Measurements from ENCODE around the gene RNF38. TPM values are rescaled to one million over a fixed set of nuclear protein-coding genes. Genes with fewer than 3 reads are reported as not detected.
"Not testable (repeated sequence)": the region's sequence is repeated elsewhere in the genome, so short reads cannot be mapped to it uniquely, and the experiment has no call there.

The RNF38 gene
- total and polyA plus RNA-seq, 4 donors, result 7.6 to 41.0 (median 25.6) TPM

DNA sequence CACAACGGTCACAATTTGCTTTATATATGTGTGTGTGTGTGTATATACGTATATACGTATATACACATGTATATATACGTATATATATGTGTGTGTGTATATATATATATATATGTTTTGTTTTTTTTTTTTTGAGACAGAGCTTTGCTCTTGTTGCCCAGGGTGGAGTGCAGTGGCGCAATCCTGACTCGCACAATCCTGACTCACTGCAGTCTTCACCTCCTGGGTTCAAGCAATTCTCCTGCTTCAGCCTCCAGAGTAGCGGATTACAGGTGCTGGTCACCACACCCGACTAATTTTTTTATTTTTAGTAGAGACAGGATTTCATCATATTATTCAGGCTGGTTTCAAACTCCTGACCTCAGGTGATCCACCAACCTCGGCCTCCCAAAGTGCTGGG, 3.1 kb downstream of the RNF38 start:
- Histone ChIP-seq H3K27me3 (ENCODE audit: control insufficient read depth in 3 of 3, insufficient read depth in 3 of 3, low read length in 2 of 3) (no peaks in the 10 kb centered on the region), H3K36me3 (ENCODE audit: control insufficient read depth in 4 of 4, insufficient read depth in 4 of 4, low read length in 4 of 4) (peaks cover 0 to 2% (median under 1%) of the 10 kb centered on the region in 4 donors), H3K27ac (ENCODE audit: low read depth in 1 of 2, low read length in 1 of 2) (no peak overlapping the region), H3K4me1 (ENCODE audit: control insufficient read depth in 5 of 5, insufficient read depth in 5 of 5, low read length in 5 of 5) (peaks cover 3 to 22% (median 7%) of the 10 kb centered on the region in 5 donors), H3K9ac (ENCODE audit: insufficient read depth in 1 of 2, low read length in 2 of 2) (no peak overlapping the region), H3K9me3 (ENCODE audit: control insufficient read depth in 4 of 4, insufficient read depth in 3 of 4, low read length in 3 of 4) (no peaks in the 10 kb centered on the region), H3K4me3 (no peak overlapping the region)
- TF ChIP-seq CTCF (IDR thresholded peaks at IDR 0.05; ENCODE audit: control extremely low read depth, extremely low read depth), result no peak
- ATAC-seq (ENCODE audit: insufficient read depth, low FRiP score) (no peak), DNase-seq (no peak)
- 84 to 88% methylated on average over 9 of the region's 9 CpGs for WGBS, 2 donors

DNA sequence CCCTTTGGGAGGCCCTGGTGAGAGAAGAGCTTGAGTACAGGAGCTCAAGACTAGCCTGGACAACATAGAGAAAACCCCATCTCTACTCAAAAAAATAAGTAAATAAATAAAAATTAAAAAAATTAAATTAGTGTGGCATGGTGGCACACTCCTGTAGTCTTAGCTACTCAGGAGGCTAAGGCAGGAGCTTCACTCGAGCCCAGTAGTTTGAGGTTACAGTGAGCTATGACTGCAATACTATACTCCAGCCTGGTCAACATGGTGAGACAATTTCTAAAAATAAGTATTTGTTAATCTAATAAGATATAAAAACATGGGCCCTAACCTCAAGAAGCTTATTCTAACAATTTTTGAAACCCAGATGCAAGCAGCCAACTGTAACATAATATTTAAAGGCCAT, 7.6 kb downstream of the RNF38 start:
- no peak for ATAC-seq (ENCODE audit: insufficient read depth, low FRiP score)
- H3K27ac ChIP-seq (ENCODE audit: low read depth in 1 of 2, low read length in 1 of 2), result no peak overlapping the region
- no peak for TF ChIP-seq CTCF (IDR thresholded peaks at IDR 0.05; ENCODE audit: control extremely low read depth, extremely low read depth)
- no peak overlapping the region for H3K4me3 ChIP-seq
- no peak overlapping the region for H3K9ac ChIP-seq (ENCODE audit: insufficient read depth in 1 of 2, low read length in 2 of 2)
- H3K36me3 ChIP-seq (ENCODE audit: control insufficient read depth in 4 of 4, insufficient read depth in 4 of 4, low read length in 4 of 4), result peaks cover 0 to 2% (median under 1%) of the 10 kb centered on the region in 4 donors
- peaks cover 0 to 18% (median 0%) of the 10 kb centered on the region in 5 donors for H3K4me1 ChIP-seq (ENCODE audit: control insufficient read depth in 5 of 5, insufficient read depth in 5 of 5, low read length in 5 of 5)
- no peak for DNase-seq
- 86 to 90% methylated on average over 1 of the region's 1 CpG for WGBS, 2 donors
- H3K27me3 ChIP-seq (ENCODE audit: control insufficient read depth in 3 of 3, insufficient read depth in 3 of 3, low read length in 2 of 3), result no peaks in the 10 kb centered on the region
- no peaks in the 10 kb centered on the region for H3K9me3 ChIP-seq (ENCODE audit: control insufficient read depth in 4 of 4, insufficient read depth in 3 of 4, low read length in 3 of 4)

DNA sequence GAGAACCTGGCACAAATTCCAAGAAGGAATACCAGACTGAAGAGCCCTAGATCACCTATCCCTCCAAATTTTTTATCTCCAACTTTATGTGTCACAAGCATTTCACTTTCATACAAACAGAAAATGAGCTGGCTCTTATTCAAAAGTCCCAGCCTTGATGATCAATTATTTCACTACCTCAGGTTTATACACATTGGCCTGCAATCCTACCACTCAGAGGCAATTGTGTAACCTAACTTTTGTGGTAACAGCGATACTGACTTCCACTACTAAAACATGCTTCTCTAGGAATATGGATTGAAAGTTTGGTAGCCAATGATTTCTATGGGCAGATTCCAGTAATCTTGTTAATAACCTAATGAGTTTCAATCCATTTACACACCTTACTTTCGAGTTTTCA, 10.5 kb downstream of the RNF38 start:
- H3K9ac ChIP-seq (ENCODE audit: insufficient read depth in 1 of 2, low read length in 2 of 2), result no peak overlapping the region
- H3K4me3 ChIP-seq, result no peak overlapping the region
- H3K9me3 ChIP-seq (ENCODE audit: control insufficient read depth in 4 of 4, insufficient read depth in 3 of 4, low read length in 3 of 4), result no peaks in the 10 kb centered on the region
- peaks cover 0 to 13% (median 0%) of the 10 kb centered on the region in 5 donors for H3K4me1 ChIP-seq (ENCODE audit: control insufficient read depth in 5 of 5, insufficient read depth in 5 of 5, low read length in 5 of 5)
- no peaks in the 10 kb centered on the region for H3K27me3 ChIP-seq (ENCODE audit: control insufficient read depth in 3 of 3, insufficient read depth in 3 of 3, low read length in 2 of 3)
- ATAC-seq (ENCODE audit: insufficient read depth, low FRiP score) (no peak), DNase-seq (no peak)
- H3K27ac ChIP-seq (ENCODE audit: low read depth in 1 of 2, low read length in 1 of 2), result peak overlapping the region in 1 of 2 donors; percentile 9
- H3K36me3 ChIP-seq (ENCODE audit: control insufficient read depth in 4 of 4, insufficient read depth in 4 of 4, low read length in 4 of 4), result peaks cover 0 to 5% (median 1%) of the 10 kb centered on the region in 4 donors
- no peak for TF ChIP-seq CTCF (IDR thresholded peaks at IDR 0.05; ENCODE audit: control extremely low read depth, extremely low read depth)
- WGBS, 2 donors, result 65 to 71% methylated on average over 2 of the region's 2 CpGs

GRCh38 chr9:36386396-36386965, 13.6 kb downstream of the RNF38 start:
- H3K9me3 ChIP-seq (ENCODE audit: control insufficient read depth in 4 of 4, insufficient read depth in 3 of 4, low read length in 3 of 4); H3K9ac ChIP-seq (ENCODE audit: insufficient read depth in 1 of 2, low read length in 2 of 2); H3K27ac ChIP-seq (ENCODE audit: low read depth in 1 of 2, low read length in 1 of 2); DNase-seq; H3K27me3 ChIP-seq (ENCODE audit: control insufficient read depth in 3 of 3, insufficient read depth in 3 of 3, low read length in 2 of 3); H3K36me3 ChIP-seq (ENCODE audit: control insufficient read depth in 4 of 4, insufficient read depth in 4 of 4, low read length in 4 of 4); ATAC-seq (ENCODE audit: insufficient read depth, low FRiP score); H3K4me3 ChIP-seq: not testable (repeated sequence)
- 75 to 80% methylated on average over 7 of the region's 7 CpGs for WGBS, 2 donors
- H3K4me1 ChIP-seq (ENCODE audit: control insufficient read depth in 5 of 5, insufficient read depth in 5 of 5, low read length in 5 of 5), result peaks cover 0 to 11% (median 9%) of the 10 kb centered on the region in 5 donors

Data from lung (tissue), 12 donors.